ENCODE data around the gene SYNE1.
"Not testable (repeated sequence)": the region's sequence is repeated elsewhere in the genome, so short reads cannot be mapped to it uniquely, and the experiment has no call there.

The SYNE1 gene

GRCh38 chr6:152532556-152533422 lies 104.4 kb downstream of the SYNE1 start:
- no peak for TF ChIP-seq CTCF (conservative IDR thresholded peaks at IDR 0.05)
- H3K27ac ChIP-seq, result no peak overlapping the region

DNA sequence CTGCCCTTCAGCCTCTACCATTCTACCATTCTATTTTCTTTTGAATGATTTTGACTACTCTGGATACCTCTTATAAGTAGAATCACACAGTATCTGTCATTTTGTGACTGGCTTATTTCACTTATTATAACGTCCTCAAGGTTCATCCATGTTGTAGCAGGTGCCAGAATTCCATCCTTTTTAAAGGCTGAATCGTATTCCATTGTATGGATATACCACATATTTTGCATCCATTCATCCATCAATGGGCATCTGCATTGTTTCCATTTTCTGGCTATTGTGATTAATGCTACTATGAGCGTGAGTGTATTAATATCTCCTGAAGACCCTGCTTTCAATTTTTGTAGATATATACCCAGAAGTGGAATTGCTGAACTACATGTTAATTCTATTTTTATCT lies 105.5 kb downstream of the SYNE1 start:
- no peak for TF ChIP-seq CTCF (conservative IDR thresholded peaks at IDR 0.05)
- no peak for TF ChIP-seq ZFX (IDR thresholded peaks at IDR 0.05)
- H3K27ac ChIP-seq, result no peak overlapping the region

DNA sequence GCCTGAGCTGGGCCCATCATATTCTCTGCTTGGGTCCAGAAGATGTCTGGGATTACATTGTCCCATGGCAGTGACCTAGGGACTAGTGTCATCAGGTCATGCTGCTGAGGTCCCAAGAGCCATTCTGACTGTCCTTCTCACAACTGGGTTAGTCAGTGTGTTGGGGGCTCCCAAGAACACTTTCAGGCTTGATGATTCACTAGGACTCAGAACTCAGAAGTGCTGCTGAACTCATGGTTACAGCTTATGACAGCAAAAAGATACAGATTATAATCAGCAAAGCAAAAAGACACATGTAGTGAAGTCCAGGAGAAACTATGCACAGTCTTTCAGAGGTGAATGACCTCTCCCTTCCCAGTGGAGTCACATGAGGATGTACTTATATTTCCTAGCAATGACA lies 107.8 kb downstream of the SYNE1 start:
- no peak overlapping the region for H3K27ac ChIP-seq
- TF ChIP-seq CTCF (conservative IDR thresholded peaks at IDR 0.05) (no peak), ZFX (IDR thresholded peaks at IDR 0.05) (no peak)

DNA sequence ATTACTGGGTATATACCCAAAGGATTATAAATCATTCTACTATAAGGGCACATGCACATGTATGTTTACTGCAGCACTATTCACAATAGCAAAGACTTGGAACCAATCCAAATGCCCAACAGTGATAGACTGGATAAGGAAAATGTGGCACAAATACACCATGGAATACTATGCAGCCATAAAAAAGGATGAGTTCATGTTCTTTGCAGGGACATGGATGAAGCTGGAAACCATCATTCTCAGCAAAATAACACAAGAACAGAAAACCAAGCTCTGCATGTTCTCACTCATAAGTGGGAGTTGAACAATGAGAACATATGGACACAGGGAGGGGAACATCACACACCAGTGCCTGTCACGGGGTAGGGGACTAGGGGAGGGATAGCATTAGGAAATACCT lies 123.0 kb downstream of the SYNE1 start:
- H3K27ac ChIP-seq, result not testable (repeated sequence)

DNA sequence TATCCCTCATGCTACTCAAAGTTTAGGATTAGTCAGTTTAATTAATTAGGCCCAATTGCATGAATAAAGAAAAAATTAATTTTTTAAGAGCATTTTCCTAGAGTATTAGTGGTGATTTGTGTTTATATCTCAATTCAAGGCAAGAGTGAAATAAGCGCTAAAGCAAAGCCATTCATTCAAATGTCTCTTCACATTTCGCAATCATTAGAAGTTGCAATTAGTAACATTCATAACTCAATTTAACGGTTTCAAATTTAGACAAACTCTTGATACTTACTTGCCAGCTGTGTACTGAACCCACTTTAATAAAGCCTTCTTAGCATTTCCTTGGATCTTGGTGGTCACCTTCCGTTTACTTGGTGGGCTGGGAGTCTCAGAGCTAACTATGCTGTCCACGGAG lies 127.2 kb downstream of the SYNE1 start:
- no peak overlapping the region for H3K27ac ChIP-seq
- TF ChIP-seq ZFX (IDR thresholded peaks at IDR 0.05), result no peak
- TF ChIP-seq CTCF (conservative IDR thresholded peaks at IDR 0.05), result no peak

GRCh38 chr6:152508477-152508876 lies 128.7 kb downstream of the SYNE1 start:
- no peak for TF ChIP-seq CTCF (conservative IDR thresholded peaks at IDR 0.05)
- no peak overlapping the region for H3K27ac ChIP-seq

- TF ChIP-seq CTCF (conservative IDR thresholded peaks at IDR 0.05) (no peak), ZFX (IDR thresholded peaks at IDR 0.05) (no peak)
Measured at GRCh38 chr6:152503546-152503945, 133.6 kb downstream of the SYNE1 start.

More at GRCh38 chr6:152503546-152503945, 133.6 kb downstream of the SYNE1 start:
- no peak overlapping the region for H3K27ac ChIP-seq

Data from C4-2B (cell line).